ENCODE measurements around the gene SLC43A1. TPM values are rescaled to one million over a fixed set of nuclear protein-coding genes. Genes with fewer than 3 reads are reported as not detected.

Gene SLC43A1
- total and polyA plus RNA-seq, 7 donors: 0.92 to 32.4 (median 19.1) TPM

- no peaks in the 10 kb centered on the region for H3K9me3 ChIP-seq
- intact Hi-C loops (cut with DNase I): no loop called here
- DNase-seq: no peak
- peaks cover 15 to 50% (median 30%) of the 10 kb centered on the region in 3 donors for H3K27me3 ChIP-seq
- peaks cover 0 to 31% (median 25%) of the 10 kb centered on the region in 4 donors for H3K4me1 ChIP-seq
- no peak overlapping the region for H3K4me3 ChIP-seq
- TF ChIP-seq POLR2AphosphoS5 (IDR thresholded peaks at IDR 0.05) (no peak), CTCF (IDR thresholded peaks at IDR 0.05) (no peak), EP300 (IDR thresholded peaks at IDR 0.05) (no peak), POLR2A (IDR thresholded peaks at IDR 0.05) (no peak)
- WGBS, 2 donors: 62 to 72% methylated on average over 11 of the region's 11 CpGs
- peaks cover 0 to 7% (median under 1%) of the 10 kb centered on the region in 4 donors for H3K36me3 ChIP-seq
- H3K27ac ChIP-seq: no peak overlapping the region
Measured at GRCh38 chr11:57479021-57479663, 36.4 kb downstream of the SLC43A1 start.

DNA sequence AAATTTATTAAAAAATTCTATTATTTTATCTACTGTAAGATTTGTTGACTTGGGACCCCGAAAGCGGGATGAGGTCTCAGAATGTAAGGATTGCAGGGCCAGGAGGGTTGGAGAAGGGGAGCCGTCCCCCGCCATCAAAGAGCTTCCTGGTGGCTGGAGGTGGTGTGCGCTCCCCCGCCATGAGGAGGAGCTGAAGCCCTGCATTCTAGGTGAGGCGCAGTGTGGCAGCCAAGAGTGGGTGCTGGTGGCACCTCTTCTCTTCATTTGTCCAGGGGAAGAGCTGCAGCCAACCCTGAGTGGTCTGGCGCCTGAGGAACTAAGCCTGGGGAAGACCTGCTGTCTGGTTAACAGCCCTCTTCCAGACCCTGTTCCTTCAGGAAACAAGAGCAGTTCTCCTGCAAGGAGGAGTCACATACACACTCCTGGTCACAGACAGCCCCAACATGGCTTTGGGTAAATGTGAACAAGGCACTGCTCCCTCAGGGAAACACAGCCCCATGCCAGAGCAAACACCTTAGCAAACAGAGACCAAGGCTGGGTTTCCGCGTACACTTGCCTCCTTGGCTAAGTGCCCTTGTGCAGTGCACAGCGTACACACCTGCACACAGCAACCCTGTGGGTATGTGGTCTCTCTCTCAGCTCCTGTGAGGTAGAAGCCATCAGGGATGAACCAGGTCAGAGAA lies 37.9 kb downstream of the SLC43A1 start:
- no peaks in the 10 kb centered on the region for H3K36me3 ChIP-seq
- H3K4me3 ChIP-seq: no peak overlapping the region
- no peak overlapping the region for H3K27ac ChIP-seq
- no peak for TF ChIP-seq EP300 (IDR thresholded peaks at IDR 0.05)
- TF ChIP-seq POLR2AphosphoS5 (IDR thresholded peaks at IDR 0.05): no peak
- TF ChIP-seq POLR2A (IDR thresholded peaks at IDR 0.05): no peak
- no peak for TF ChIP-seq CTCF (IDR thresholded peaks at IDR 0.05)
- no peak for DNase-seq
- intact Hi-C loops (cut with DNase I): loop anchor here (2.0 kb wide), 1 partner anchor 19 kb away; no protein-coding TSS in a partner anchor
- H3K27me3 ChIP-seq: peaks cover 6 to 46% (median 30%) of the 10 kb centered on the region in 3 donors
- 39 to 79% methylated on average over 11 of the region's 11 CpGs for WGBS, 2 donors
- no peaks in the 10 kb centered on the region for H3K9me3 ChIP-seq
- peaks cover 0 to 22% (median 18%) of the 10 kb centered on the region in 4 donors for H3K4me1 ChIP-seq

DNA sequence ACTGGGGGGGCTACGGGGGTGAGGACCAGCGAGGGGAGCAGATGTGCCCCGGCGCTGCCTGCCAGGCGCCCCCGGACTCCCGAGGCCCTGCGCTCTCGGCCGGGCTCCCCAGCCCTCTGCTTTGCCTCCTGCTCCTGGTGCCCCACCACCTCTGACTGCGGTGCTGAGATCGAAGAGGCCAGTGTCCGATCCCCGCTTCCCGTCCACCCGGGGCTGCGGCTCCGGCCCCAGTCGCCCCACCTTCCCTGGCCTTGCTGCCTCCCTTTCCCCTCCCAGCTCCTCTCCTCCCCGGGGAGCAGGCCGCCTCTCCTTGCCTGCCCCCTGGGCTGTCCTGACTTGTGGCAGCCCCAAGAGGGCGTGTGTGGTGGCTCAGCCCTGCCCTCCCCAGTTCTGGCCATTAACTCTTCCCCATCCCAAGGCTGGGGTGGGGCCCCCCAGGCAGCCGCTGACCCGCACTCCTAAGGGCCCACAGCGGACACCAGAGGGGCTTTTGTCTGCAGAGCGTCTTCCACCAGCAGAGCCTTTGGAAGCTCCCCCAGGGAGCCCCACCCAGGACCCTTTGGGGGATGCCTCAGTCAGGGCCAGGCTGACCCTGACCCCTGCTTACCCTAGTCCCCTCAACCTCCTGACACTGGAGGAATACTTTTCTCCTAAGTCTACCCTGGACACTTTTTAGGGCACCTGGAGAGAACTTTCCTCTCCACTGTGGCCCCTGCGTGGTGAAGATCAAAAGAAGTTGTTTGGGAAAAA lies 38.6 kb downstream of the SLC43A1 start:
- peaks cover 0 to 45% (median 28%) of the 10 kb centered on the region in 3 donors for H3K27me3 ChIP-seq
- whole genome bisulfite sequencing, 2 donors: 7 to 10% methylated on average over 27 of the region's 27 CpGs
- TF ChIP-seq CTCF (IDR thresholded peaks at IDR 0.05) (peak in 2 of 4 experiments; percentile 36 to 45), EP300 (IDR thresholded peaks at IDR 0.05) (no peak), POLR2AphosphoS5 (IDR thresholded peaks at IDR 0.05) (peak in 1 of 4 donors; percentile 9), POLR2A (IDR thresholded peaks at IDR 0.05) (no peak)
- no peak for DNase-seq
- H3K4me3 ChIP-seq: peak overlapping the region; percentile 15 to 57 (median 50)
- peak overlapping the region in 1 of 4 donors; percentile 49 for H3K27ac ChIP-seq
- H3K4me1 ChIP-seq: peaks cover 0 to 16% (median 15%) of the 10 kb centered on the region in 4 donors
- H3K9me3 ChIP-seq: no peaks in the 10 kb centered on the region
- no peaks in the 10 kb centered on the region for H3K36me3 ChIP-seq
- intact Hi-C loops (cut with DNase I): loop anchor here (2.0 kb wide), 1 partner anchor 18 kb away; no protein-coding TSS in a partner anchor

DNA sequence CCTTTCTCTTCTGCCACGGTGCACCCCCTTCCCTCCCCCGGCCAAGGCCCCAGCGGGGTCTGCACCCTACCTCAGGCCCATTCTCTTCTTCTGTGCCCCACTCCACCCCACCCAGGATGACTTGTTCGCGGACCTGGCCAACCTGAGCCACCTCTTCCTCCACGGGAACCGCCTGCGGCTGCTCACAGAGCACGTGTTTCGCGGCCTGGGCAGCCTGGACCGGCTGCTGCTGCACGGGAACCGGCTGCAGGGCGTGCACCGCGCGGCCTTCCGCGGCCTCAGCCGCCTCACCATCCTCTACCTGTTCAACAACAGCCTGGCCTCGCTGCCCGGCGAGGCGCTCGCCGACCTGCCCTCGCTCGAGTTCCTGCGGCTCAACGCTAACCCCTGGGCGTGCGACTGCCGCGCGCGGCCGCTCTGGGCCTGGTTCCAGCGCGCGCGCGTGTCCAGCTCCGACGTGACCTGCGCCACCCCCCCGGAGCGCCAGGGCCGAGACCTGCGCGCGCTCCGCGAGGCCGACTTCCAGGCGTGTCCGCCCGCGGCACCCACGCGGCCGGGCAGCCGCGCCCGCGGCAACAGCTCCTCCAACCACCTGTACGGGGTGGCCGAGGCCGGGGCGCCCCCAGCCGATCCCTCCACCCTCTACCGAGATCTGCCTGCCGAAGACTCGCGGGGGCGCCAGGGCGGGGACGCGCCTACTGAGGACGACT lies 39.3 kb downstream of the SLC43A1 start:
- no peak for DNase-seq
- peak overlapping the region in 1 of 4 donors; percentile 49 for H3K27ac ChIP-seq
- peak in 1 of 4 donors; percentile 7 for TF ChIP-seq POLR2AphosphoS5 (IDR thresholded peaks at IDR 0.05)
- no peak for TF ChIP-seq CTCF (IDR thresholded peaks at IDR 0.05)
- no peaks in the 10 kb centered on the region for H3K36me3 ChIP-seq
- 1 to 3% methylated on average over 80 of the region's 80 CpGs for WGBS, 2 donors
- H3K4me3 ChIP-seq: peak overlapping the region; percentile 15 to 57 (median 50)
- H3K27me3 ChIP-seq: peaks cover 0 to 48% (median 27%) of the 10 kb centered on the region in 3 donors
- H3K9me3 ChIP-seq: no peaks in the 10 kb centered on the region
- H3K4me1 ChIP-seq: peaks cover 0 to 16% (median 15%) of the 10 kb centered on the region in 4 donors
- intact Hi-C loops (cut with DNase I): loop anchor here (2.0 kb wide), 1 partner anchor 17 kb away; no protein-coding TSS in a partner anchor

Data from sigmoid colon (tissue), 7 donors.